PC-3 (cell line): ENCODE data around the gene TIMP2.

ENCODE experiments used
- CTCF ChIP-seq: fragments of 300-600 bp; sonication (generic); conservative IDR thresholded peaks from 2 replicates; pipeline ENCODE4 v1.5.1; 2017; ENCODE audit warnings: antibody characterized with exemption, low read depth, mild to moderate bottlenecking, low read length
- EZH2 ChIP-seq: fragments of 300-600 bp; sonication (generic); IDR thresholded peaks from one replicate; pipeline ENCODE4 v1.6.1; 2017; ENCODE audit warnings: antibody characterized with exemption, mild to moderate bottlenecking, low read length; ENCODE audit not compliant: unreplicated experiment

- TF ChIP-seq CTCF = no peak
- no peak for TF ChIP-seq EZH2
Measured at GRCh38 chr17:78933959-78934568, 8.9 kb upstream of the TIMP2 start.
